ENCODE data around the gene IL21R. TPM values are rescaled to one million over a fixed set of nuclear protein-coding genes. Genes with fewer than 3 reads are reported as not detected.

IL21R gene
- 1 to 10 TPM in 2 of 9 donors, under 1 TPM in 6, not detected in 1; 0.12 to 6.0 (median 0.35) TPM for total RNA-seq
- polyA plus RNA-seq: under 1 TPM; 0.04 to 0.10 TPM
- long read RNA-seq, donor 1: 0 reads
- long read RNA-seq, donor 2, full-length matches to known transcripts: 2 of 2 reads
- long read RNA-seq, donor 2, partial matches to known transcripts: 0 of 2 reads
- long read RNA-seq, donor 2, other reads (novel, unspliced or antisense): 0 of 2 reads
- long read RNA-seq, donor 3: 0 reads

DNA sequence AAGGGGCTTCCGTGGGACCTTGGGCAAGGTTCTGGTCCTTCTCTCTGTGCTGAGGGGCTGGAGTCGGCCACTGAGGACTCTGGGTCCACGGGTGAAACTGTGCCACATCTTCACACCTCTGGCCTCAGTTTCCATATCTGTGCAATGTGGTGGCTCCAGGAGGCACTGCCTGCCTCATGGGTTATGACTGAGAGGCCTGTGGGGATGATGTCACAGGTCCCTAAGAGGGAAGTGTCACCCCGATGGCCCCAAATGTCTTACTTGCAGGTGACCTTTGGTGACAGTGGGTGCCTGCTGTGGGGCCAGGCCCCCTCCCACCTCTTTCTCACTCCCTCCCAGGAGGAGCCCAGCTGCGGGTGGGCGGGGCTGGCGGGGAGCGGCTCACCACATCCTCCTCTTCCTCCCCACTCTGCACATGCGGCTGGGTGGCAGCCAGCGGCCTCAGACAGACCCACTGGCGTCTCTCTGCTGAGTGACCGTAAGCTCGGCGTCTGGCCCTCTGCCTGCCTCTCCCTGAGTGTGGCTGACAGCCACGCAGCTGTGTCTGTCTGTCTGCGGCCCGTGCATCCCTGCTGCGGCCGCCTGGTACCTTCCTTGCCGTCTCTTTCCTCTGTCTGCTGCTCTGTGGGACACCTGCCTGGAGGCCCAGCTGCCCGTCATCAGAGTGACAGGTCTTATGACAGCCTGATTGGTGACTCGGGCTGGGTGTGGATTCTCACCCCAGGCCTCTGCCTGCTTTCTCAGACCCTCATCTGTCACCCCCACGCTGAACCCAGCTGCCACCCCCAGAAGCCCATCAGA is at the start of gene IL21R:
Gene IL21R (plus strand): TSS at position 407 of the 801 bp plus-strand sequence. CDS start 27,898 bp downstream, outside the sequence.
- DNase-seq: peak; percentile 70 to 90 (median 81)
- intact Hi-C loops (cut with DNase I): no loop called here
- WGBS, 4 donors: 13 to 20% (median 18%) methylated on average over 12 to 23 of the region's 23 CpGs
- peak within 1 kb of the TSS in 7 of 12 donors; percentile 0 to 61 (median 15) for H3K4me3 ChIP-seq
- peak; percentile 43 to 86 (median 84) for ATAC-seq
- H3K4me1 ChIP-seq: peaks cover 0 to 75% (median 11%) of the 10 kb centered on the region in 12 donors
- TF ChIP-seq, protein P1, sequence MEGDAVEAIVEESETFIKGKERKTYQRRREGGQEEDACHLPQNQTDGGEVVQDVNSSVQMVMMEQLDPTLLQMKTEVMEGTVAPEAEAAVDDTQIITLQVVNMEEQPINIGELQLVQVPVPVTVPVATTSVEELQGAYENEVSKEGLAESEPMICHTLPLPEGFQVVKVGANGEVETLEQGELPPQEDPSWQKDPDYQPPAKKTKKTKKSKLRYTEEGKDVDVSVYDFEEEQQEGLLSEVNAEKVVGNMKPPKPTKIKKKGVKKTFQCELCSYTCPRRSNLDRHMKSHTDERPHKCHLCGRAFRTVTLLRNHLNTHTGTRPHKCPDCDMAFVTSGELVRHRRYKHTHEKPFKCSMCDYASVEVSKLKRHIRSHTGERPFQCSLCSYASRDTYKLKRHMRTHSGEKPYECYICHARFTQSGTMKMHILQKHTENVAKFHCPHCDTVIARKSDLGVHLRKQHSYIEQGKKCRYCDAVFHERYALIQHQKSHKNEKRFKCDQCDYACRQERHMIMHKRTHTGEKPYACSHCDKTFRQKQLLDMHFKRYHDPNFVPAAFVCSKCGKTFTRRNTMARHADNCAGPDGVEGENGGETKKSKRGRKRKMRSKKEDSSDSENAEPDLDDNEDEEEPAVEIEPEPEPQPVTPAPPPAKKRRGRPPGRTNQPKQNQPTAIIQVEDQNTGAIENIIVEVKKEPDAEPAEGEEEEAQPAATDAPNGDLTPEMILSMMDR (IDR thresholded peaks at IDR 0.05): no peak
- TF ChIP-seq POLR2A (IDR thresholded peaks at IDR 0.05): no peak
- H3K27me3 ChIP-seq: peaks cover 0 to 23% (median 2%) of the 10 kb centered on the region in 9 donors
- H3K36me3 ChIP-seq: no peaks in the 10 kb centered on the region
- peaks cover 0 to 1% (median 0%) of the 10 kb centered on the region in 12 donors for H3K9me3 ChIP-seq
- H3K27ac ChIP-seq: peak within 1 kb of the TSS in 1 of 12 donors; percentile 71

DNA sequence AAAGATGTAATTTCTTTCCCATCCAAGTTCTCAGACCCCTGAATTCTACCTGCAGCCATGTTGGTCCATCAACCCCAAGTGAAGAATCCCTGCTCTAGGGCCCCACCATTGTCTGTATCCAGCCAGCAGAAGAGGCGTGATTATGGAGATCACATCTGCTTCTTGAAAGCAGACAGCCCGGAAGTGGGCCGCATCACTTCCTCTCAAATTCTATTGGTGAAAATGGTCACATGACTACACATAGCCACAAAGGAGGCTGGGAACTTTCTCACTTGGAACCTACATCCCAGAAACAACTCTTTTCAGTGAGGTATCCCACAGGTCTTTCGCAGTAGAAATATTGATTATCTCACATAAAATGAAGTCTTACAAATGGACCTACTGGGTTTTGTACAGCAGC is 48.1 kb upstream of the IL21R start:
- no peak overlapping the region for H3K27ac ChIP-seq

DNA sequence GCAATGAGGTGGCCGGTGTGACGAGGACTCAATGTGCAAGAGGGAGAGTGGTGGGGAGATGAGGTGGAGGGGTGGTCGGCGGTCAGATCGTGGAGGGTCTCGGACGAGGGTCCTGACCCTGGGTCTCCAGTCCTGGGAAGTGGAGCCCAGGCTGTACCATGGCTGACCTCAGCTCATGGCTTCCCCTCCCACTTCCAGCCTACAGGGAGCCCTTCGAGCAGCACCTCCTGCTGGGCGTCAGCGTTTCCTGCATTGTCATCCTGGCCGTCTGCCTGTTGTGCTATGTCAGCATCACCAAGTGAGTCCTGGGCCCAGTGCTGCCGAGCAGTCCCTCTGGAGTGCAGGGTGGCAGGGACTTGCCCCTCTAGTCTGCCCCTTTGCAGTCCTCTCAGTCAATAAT is 46.4 kb upstream of the IL21R start:
- Histone ChIP-seq H3K36me3 (peaks cover 0 to 98% (median 70%) of the 10 kb centered on the region in 9 donors), H3K27me3 (no peaks in the 10 kb centered on the region), H3K9me3 (peaks cover 0 to 6% (median 0%) of the 10 kb centered on the region in 12 donors), H3K4me1 (no peaks in the 10 kb centered on the region), H3K27ac (peak overlapping the region in 1 of 12 donors; percentile 14), H3K4me3 (no peak overlapping the region)
- intact Hi-C loops (cut with DNase I): loop anchor here in 1 of 10 donors (5.0 kb wide), 1 partner anchor 33 kb away; no protein-coding TSS in a partner anchor
- peak in 3 of 4 donors; percentile 59 to 65 (median 65) for ATAC-seq
- peak in 4 of 5 donors; percentile 33 to 55 (median 50) for DNase-seq
- TF ChIP-seq POLR2A (IDR thresholded peaks at IDR 0.05): no peak
- TF ChIP-seq, protein P1 (IDR thresholded peaks at IDR 0.05): peak; percentile 11 to 44 (median 30)
- 71 to 76% (median 73%) methylated on average over 12 of the region's 12 CpGs for WGBS, 4 donors

More for the DNA sequence above, 48.1 kb upstream of the IL21R start:
- TF ChIP-seq, protein P1 (IDR thresholded peaks at IDR 0.05): no peak
- TF ChIP-seq POLR2A (IDR thresholded peaks at IDR 0.05): no peak
- 84 to 93% (median 88%) methylated on average over 4 of the region's 4 CpGs for WGBS, 4 donors
- peaks cover 0 to 100% (median 74%) of the 10 kb centered on the region in 9 donors for H3K36me3 ChIP-seq
- peaks cover 0 to 9% (median 0%) of the 10 kb centered on the region in 12 donors for H3K9me3 ChIP-seq
- no peak overlapping the region for H3K4me3 ChIP-seq
- no peaks in the 10 kb centered on the region for H3K4me1 ChIP-seq
- no peak for DNase-seq
- no peak for ATAC-seq
- intact Hi-C loops (cut with DNase I): no loop called here
- no peaks in the 10 kb centered on the region for H3K27me3 ChIP-seq

DNA sequence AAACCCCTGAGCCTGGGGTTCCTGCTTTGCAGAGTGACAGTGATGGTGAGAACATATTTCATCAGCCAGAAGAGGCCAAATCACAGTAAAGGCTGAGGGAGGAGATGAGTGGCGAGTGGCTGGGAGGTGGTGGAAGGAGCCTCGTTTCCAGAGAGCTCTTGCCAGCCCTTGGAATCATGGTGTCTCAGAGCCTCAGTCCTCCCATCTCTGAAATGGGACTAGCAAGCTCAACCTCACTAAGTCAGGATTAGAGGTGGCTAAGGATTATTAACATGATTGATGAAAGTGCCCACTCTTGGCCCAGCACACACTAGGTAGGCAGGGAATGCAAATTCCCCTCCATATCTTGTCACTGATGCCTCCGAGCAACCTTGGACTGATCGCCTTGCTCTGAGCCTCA is 45.2 kb upstream of the IL21R start:
- Histone ChIP-seq H3K4me1 (no peaks in the 10 kb centered on the region), H3K36me3 (peaks cover 0 to 98% (median 66%) of the 10 kb centered on the region in 9 donors), H3K27ac (peak overlapping the region in 1 of 12 donors; percentile 14), H3K27me3 (no peaks in the 10 kb centered on the region), H3K4me3 (no peak overlapping the region), H3K9me3 (peaks cover 0 to 3% (median 0%) of the 10 kb centered on the region in 12 donors)
- 83 to 91% (median 87%) methylated on average over 4 of the region's 4 CpGs for WGBS, 4 donors
- ATAC-seq: no peak
- no peak for DNase-seq
- intact Hi-C loops (cut with DNase I): loop anchor here in 1 of 10 donors (5.0 kb wide), 1 partner anchor 34 kb away; no protein-coding TSS in a partner anchor
- TF ChIP-seq, protein P1 (IDR thresholded peaks at IDR 0.05): no peak
- no peak for TF ChIP-seq POLR2A (IDR thresholded peaks at IDR 0.05)

Data from heart left ventricle (tissue), 16 donors.